Brain microvascular endothelial cell (primary cell): ENCODE measurements around the gene IFNLR1.

ENCODE experiments used
- DNase-seq: peaks from one replicate; pipeline ENCODE4 v3.0.0-alpha.2; 2020
- H3K27ac ChIP-seq: fragments of 250-450 bp; sonication (Bioruptor Pico); 2 replicates; pipeline ENCODE4 v1.5.1; 2020; ENCODE audit warnings: mild to moderate bottlenecking, moderate library complexity
- H3K27me3 ChIP-seq: fragments of 250-450 bp; sonication (Bioruptor Pico); replicated peaks from 2 replicates; pipeline ENCODE4 v1.5.1; 2020; ENCODE audit warnings: mild to moderate bottlenecking
- H3K36me3 ChIP-seq: fragments of 250-450 bp; sonication (Bioruptor Pico); replicated peaks from 2 replicates; pipeline ENCODE4 v1.5.1; 2020; ENCODE audit warnings: mild to moderate bottlenecking
- H3K4me3 ChIP-seq: 2 replicates; pipeline ENCODE4 v1.5.1; 2011; ENCODE audit warnings: low read depth, mild to moderate bottlenecking, control low read depth, low read length, moderate library complexity
- in situ Hi-C: cut with HindIII; loops from 2 replicates; pipeline ENCODE4 v1.10.0; 2017; ENCODE audit warnings: low sequenced_read_pairs, low pct_ligation_motif_present
- TF ChIP-seq, protein P1 (sequence below): IDR thresholded peaks from 2 replicates; pipeline ENCODE4 v1.5.1; 2011; ENCODE audit warnings: low read depth, mild to moderate bottlenecking, moderate library complexity, low read length, control low read depth, inconsistent platforms; ENCODE audit errors: missing control alignments

IFNLR1 gene

DNA sequence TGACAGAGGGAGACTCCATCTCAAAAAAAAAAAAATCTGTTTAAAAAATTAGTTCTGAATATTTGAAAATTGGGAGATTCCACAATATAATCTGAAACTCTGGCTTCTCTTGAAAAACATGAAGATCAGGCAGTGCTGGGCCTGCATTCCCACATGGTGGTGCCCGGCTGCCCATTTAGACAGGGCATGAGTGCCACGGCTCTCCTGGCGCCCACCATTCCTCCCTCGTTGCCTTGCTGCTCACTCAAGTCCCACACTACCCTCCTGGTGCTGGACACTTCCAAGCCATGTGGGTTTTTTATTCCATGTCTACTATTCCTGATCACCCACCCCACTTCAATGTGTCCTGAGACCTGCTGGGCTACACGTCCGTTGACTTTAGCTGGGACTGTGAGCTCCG lies 64.3 kb downstream of the IFNLR1 start:
- TF ChIP-seq, protein P1, sequence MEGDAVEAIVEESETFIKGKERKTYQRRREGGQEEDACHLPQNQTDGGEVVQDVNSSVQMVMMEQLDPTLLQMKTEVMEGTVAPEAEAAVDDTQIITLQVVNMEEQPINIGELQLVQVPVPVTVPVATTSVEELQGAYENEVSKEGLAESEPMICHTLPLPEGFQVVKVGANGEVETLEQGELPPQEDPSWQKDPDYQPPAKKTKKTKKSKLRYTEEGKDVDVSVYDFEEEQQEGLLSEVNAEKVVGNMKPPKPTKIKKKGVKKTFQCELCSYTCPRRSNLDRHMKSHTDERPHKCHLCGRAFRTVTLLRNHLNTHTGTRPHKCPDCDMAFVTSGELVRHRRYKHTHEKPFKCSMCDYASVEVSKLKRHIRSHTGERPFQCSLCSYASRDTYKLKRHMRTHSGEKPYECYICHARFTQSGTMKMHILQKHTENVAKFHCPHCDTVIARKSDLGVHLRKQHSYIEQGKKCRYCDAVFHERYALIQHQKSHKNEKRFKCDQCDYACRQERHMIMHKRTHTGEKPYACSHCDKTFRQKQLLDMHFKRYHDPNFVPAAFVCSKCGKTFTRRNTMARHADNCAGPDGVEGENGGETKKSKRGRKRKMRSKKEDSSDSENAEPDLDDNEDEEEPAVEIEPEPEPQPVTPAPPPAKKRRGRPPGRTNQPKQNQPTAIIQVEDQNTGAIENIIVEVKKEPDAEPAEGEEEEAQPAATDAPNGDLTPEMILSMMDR: no peak
- in situ Hi-C loops: no loop called here
- Histone ChIP-seq H3K36me3 (no peaks in the 10 kb centered on the region), H3K4me3 (no peak overlapping the region), H3K27ac (no peak overlapping the region), H3K27me3 (no peaks in the 10 kb centered on the region)
- no peak for DNase-seq

- Histone ChIP-seq H3K27ac (no peak overlapping the region), H3K4me3 (no peak overlapping the region), H3K27me3 (no peaks in the 10 kb centered on the region), H3K36me3 (no peaks in the 10 kb centered on the region)
- TF ChIP-seq, protein P1: no peak
- in situ Hi-C loops: no loop called here
- DNase-seq: no peak
Measured at GRCh38 chr1:24121406-24121805, 65.7 kb downstream of the IFNLR1 start.

DNA sequence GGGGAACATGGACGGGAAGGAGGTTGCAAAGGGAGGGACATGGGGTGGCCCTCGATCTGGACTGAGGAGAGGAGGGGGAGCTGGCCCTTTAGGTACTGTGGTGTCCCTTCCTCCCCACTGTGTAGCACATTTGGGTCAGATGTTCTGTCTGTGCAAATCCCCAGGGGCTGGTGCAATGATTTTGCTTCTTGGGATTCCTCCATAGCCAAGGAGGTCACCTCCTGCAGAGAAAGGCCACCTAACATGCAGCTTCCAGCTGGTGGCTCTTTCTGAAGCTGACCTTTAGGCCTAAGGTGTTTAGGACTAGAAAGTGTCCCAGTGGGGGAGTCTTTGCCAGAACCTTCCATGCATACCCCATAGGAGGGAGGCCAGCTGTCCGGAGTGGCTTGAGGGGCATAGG lies 66.1 kb downstream of the IFNLR1 start:
- Histone ChIP-seq H3K27me3 (no peaks in the 10 kb centered on the region), H3K4me3 (no peak overlapping the region), H3K27ac (no peak overlapping the region), H3K36me3 (no peaks in the 10 kb centered on the region)
- in situ Hi-C loops: no loop called here
- TF ChIP-seq, protein P1: no peak
- DNase-seq: no peak

GRCh38 chr1:24119859-24120756 lies 67.0 kb downstream of the IFNLR1 start:
- H3K4me3 ChIP-seq: no peak overlapping the region
- H3K36me3 ChIP-seq: no peaks in the 10 kb centered on the region
- DNase-seq: no peak
- H3K27ac ChIP-seq: no peak overlapping the region
- TF ChIP-seq, protein P1: no peak
- in situ Hi-C loops: no loop called here
- no peaks in the 10 kb centered on the region for H3K27me3 ChIP-seq

- in situ Hi-C loops: no loop called here
- no peak overlapping the region for H3K4me3 ChIP-seq
- H3K27me3 ChIP-seq: no peaks in the 10 kb centered on the region
- TF ChIP-seq, protein P1: no peak
- H3K27ac ChIP-seq: no peak overlapping the region
- no peaks in the 10 kb centered on the region for H3K36me3 ChIP-seq
- DNase-seq: no peak
Measured at GRCh38 chr1:24119489-24119858, 67.6 kb downstream of the IFNLR1 start.
